NCI-H2081 treated with DMSO at 0.1 percent for 48 hours (cell line): ENCODE data around the gene CAT.

ENCODE experiments used
- DNase-seq: peaks from one replicate; lab custom pipeline; 2025; lab: John Stamatoyannopoulos, UW

CAT gene

DNA sequence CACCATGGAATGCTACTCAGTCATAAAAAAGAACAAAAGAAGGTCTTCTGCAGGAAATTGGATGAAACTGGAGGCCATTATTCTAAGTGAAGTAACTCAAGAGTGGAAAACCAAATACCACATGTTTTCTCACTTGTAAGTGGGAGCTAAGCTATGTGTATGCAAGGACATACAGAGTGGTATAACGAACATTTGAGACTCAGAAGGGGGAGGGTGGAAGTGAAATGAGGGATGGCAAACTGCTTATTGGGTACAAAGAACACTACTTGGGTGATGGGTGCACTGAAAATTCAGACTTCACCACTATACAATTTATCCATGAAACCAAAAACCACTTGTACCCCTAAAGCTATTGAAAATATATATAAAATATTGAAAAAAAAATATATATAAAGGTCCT lies 13.4 kb upstream of the CAT start:
- DNase-seq = no peak

DNA sequence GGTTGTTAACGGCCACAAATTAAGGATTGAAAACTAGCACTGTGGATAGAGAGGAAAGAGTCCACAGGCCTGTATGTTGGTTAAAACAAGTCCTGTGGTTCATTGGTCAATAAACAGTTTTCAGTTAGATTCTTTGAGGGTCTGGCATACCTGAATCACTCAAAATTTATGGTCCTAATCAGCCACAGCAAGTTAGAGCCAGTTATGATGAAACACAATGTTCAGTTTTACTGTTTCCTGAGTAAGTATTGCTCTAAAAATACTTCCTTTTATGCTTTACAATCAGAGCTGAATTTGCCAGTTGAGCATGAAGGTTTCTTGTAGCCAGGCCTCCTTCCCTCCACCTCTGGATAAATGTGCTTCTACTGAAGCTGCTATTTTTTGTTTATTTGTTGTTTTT lies 12.9 kb upstream of the CAT start:
- DNase-seq = no peak

DNA sequence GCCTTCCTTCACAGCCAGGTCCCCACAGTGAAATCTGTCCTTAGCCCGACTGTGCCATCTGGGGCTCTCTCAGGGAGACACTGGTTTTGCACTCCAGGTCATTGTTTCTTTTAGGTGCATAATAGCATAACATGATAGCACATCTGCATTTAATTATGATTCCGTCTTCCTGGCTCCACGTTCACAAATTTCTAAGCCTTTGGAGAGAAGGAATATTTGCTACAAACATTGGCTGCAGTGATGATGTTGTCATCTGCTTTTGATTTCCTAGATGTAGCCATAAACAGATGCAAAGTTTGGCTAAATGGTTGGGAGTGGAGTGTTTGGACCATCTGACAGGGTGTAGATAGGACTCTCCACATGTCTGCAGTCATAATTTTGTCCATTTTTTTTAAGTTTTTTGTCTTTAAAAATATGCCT lies 12.0 kb upstream of the CAT start:
- DNase-seq = no peak

DNA sequence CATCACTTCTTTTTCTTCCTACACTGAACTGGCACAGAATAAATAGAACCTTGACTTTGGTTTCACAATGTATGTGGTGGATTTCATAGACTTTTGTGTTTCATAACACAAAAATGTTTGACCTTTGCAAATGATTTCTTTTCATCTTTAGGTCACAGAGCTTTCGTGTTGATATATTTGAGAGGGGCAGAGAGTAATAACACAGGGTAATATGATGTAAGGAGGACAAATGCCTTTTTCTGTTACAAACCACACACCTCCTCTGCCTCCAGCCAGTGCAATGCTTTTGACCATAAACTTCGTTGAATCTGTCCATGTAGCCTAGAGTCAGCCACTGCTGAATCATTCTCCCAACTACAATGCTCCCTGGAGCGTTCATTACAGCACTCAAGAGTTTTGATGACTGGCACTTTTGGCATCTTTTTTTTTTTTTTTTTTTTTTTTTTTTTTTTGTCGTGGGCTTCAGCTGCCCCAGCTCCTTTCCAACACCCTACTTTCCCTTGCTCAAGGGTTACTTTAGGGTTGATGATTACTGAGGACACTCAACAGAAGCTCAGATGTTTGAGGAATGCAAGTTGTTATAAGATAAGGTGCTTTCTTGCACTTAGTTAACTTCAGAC lies 11.4 kb upstream of the CAT start:
- DNase-seq = no peak

DNA sequence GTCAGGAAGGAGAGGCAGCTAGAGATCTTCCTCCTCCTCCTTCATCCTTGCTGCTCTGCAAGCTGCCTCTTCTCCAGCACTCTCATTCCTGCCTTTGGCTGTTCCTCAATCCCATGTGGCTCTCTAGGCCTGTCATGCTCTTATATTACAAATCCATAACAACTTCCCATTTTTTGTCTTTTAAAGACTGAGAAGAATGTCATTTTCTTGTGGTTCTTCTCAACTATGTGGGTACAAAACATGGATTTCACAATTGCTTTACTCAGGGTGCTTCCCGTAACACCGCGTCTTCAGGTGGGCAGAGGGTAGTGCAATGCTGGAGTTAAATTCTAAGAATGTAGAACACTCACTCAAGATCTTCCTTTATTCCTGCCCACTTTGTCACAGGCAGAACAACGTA lies 6.8 kb upstream of the CAT start:
- no peak for DNase-seq

- no peak for DNase-seq
Measured at GRCh38 chr11:34432822-34433221, 5.9 kb upstream of the CAT start.

DNA sequence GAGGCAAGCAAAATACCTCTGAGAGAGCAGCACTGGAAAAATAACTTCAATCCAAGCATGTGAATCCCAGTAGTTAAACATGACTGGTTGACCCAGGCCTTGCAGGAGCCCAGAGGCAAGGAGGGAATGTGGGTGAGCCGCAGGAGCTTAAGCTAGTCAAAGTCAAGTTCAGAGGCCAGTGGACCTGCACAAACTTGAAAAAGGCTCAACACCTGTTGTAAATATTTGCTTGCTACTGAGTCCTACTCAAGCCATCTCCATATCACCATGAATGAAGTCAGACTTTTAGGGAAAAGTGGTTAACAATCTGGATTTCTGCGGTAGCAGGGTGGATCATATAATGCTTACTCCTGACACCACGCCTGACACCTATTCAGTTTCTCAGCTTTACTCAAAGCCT lies 4.8 kb upstream of the CAT start:
- no peak for DNase-seq

DNA sequence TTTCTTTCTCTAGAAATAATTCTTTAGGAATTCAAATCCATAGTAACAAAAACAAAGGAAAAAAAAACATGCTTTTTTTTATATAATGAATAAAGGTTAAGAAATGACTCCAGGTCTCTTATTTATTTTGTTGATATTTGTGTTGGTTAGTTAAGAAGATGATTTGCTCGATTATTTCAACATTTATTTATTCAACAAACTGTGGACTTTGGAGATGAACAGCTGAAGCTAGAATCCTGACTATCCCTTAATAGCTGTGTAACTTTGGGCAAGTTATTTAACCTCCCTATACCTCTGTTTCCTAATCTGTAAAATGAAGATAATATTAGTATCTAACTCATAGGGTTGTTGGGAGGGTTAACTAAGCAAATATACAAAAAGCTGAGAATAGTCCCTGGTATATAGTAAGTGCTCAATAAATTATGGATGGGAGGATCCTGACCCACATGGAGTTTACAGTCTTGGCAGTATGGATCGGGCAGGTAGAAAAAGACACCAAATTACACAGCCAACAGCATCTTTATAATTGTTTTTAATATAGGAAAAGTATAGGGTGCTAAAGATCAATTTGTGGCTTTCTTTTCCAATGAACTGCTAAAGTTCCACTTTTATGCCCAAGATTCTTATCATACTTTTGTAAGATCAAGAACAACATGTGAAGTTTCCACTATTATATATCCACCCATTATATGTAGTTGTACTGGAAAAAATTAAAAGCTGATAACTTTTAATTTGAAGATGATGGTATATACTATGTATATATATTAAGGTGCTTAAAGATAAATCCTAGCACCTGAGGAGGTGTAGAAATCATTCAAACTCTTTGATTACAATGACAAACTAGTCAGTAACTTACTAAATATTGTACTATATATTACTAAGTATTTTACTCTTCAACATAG lies 1.3 kb upstream of the CAT start:
- DNase-seq = no peak

DNA sequence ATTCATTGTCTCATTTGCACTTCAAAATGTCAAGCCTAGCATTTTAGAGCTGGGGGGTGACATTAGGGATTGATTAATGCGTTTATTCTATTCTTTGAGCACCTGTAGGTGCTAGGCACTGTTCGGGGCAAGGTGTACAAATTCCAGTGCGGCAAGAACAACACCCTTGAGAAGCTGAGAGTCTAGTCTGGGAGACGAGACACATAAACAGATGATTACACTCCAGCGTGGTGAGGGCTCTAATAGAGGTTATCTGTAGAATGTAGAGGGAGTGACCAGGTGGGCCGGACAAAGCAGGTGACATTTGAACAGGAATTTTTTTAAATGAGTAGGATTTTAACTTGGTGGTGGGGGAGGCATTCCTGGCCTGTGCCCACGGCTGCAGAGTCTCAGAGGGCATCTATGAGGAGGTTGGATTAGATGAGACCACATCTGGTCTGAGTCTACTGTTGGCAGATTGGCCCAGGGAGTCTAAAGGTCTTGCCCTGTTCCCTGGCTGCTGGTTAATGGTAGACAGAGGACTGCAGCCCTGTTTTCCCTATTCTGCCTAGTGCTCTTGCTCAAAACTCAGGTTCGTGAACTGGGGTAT lies 970 bp downstream of the CAT start:
- no peak for DNase-seq

DNA sequence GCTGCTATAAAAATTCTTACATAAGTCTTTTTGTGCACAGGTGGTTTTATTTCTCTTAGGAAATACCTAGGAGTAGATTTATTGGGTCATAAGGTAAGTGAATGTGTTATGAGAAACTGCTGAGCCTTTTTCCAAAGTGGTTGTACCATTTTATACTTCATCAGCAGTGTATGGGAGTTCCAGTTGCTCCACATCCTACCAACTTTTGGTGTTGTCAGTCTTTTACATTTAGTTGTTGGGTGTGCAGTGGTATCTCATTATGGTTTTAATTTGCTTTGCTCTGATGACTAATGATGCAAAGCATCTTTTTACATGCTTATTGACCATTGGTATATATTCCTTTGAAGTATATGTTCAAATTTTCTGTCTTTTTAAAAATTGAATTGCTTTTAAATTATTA lies 3.1 kb downstream of the CAT start:
- no peak for DNase-seq

GRCh38 chr11:34443136-34443535 lies 4.4 kb downstream of the CAT start:
- DNase-seq = no peak

- no peak for DNase-seq
Measured at GRCh38 chr11:34444428-34444827, 5.7 kb downstream of the CAT start.

GRCh38 chr11:34445956-34446355 lies 7.2 kb downstream of the CAT start:
- no peak for DNase-seq

GRCh38 chr11:34446386-34446785 lies 7.7 kb downstream of the CAT start:
- DNase-seq = no peak

GRCh38 chr11:34447044-34447443 lies 8.3 kb downstream of the CAT start:
- DNase-seq = no peak

DNA sequence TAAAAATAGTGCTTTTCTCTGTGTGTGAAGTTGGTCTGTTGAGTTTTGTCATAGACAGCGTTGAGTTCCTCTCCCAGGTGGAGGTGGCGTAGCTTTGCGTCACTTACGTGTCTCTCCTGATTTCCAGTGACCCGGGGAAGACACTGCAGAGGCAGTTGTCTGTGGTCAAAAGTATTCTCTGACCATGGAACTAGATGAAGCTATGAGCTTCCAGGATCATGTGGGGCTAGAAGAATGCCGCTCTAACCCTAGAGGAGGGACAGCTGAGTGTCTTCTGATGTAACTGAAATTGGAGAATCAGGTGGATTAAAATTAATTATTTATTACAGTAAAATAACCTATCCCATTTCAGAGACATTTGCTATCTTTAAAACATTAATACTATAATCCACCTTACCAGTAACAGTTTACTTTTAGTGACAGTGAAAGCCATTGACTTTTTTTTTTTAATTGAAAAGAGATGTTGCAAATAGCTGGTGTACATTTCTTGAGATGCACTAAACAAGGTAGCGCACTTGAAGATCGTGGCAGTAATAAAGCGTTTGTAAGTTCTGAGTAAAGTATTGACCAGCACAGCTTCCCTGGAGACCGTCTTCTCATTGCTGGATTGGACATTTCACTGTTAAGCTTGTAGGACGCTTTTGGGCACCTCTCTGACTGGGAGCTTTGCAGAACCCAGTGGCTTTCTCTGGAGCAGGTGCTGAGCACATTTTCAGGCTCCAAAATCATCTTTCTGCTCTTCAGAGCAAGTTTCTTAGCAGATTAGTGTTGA lies 9.7 kb downstream of the CAT start:
- DNase-seq = no peak

GRCh38 chr11:34449013-34449412 lies 10.3 kb downstream of the CAT start:
- no peak for DNase-seq

- DNase-seq = no peak
Measured at GRCh38 chr11:34451053-34451452, 12.3 kb downstream of the CAT start.

- DNase-seq = no peak
Measured at GRCh38 chr11:34454308-34455032, 15.7 kb downstream of the CAT start.

DNA sequence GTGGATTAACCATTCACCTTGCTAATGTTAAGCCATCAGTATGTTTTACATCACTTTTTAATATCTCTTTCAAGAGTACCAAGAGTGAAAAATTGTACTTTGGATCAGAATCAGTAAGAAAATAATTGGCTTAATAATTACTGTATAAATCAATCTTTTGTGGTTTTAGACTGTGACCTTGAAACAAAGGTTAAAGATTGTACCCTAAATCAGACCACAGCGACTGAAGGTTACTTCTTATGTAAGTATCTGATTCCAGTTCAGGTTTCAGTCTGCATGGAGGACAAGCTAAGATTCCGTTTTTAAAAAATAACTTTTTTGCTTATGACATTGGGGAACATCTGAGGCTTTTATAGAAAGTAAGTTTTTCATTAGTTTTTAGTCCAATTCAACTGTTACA lies 18.9 kb downstream of the CAT start:
- no peak for DNase-seq

DNA sequence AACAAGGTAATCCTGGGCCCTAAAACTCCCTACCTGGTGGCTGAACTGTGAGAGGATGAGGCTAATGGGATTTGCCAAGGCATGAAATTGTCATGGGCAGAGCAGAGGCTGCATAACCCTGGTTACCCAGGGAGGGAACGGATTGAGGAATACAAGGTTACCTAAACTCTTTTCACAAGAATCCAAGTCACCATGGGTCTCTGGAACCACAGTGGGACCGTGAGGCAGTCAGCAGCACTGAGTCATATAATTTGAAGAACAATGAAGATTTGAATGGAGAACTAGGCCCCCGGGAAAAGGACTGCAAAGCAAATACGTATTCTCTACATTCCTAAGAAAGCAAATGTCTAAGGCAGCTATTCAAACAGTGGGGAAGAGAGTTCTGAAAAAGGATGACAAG lies 19.8 kb downstream of the CAT start:
- DNase-seq = no peak
